WTC11 (cell line): Measurements from ENCODE around the gene LDLRAD2. TPM values are rescaled to one million over a fixed set of nuclear protein-coding genes. Genes with fewer than 3 reads are reported as not detected.

Experiments
- ATAC-seq: fragments of 200-7000 bp; cut with Tn5 transposase; 2 replicates; pipeline ENCODE4 v1.10.0; 2021; ENCODE audit warnings: mild to moderate bottlenecking, moderate library complexity
- CTCF ChIA-PET: fragments of 300-600 bp; sonication (Branson Sonifier 250); formaldehyde crosslinking; loops from one replicate; lab custom pipeline; 2021; ENCODE audit warnings: antibody characterized with exemption; lab: Charles Lee
- POLR2A ChIA-PET: fragments of 350-600 bp; sonication (Branson Sonifier 250); formaldehyde crosslinking; loops from one replicate; lab custom pipeline; 2021; ENCODE audit warnings: antibody characterized with exemption; lab: Charles Lee
- DNase-seq: peaks from one replicate; pipeline ENCODE4 v3.0.0; 2021; ENCODE audit warnings: low spot score
- H3K27ac Mint-ChIP-seq: 2 replicates; pipeline ENCODE4 v1.8.0; 2021; ENCODE audit warnings: mixed read lengths
- H3K27me3 Mint-ChIP-seq: 2 replicates; pipeline ENCODE4 v1.8.0; 2021; ENCODE audit warnings: low read depth, mild to moderate bottlenecking, moderate library complexity, mixed read lengths
- H3K36me3 Mint-ChIP-seq: 2 replicates; pipeline ENCODE4 v1.8.0; 2021; ENCODE audit warnings: mixed read lengths
- H3K4me1 Mint-ChIP-seq: 2 replicates; pipeline ENCODE4 v1.8.0; 2022; ENCODE audit warnings: mixed read lengths
- H3K4me3 Mint-ChIP-seq: 2 replicates; pipeline ENCODE4 v1.8.0; 2021; ENCODE audit warnings: mild to moderate bottlenecking, moderate library complexity, mixed read lengths
- H3K9me3 Mint-ChIP-seq: 2 replicates; pipeline ENCODE4 v1.8.0; 2021; ENCODE audit warnings: mixed read lengths
- ATF6 ChIP-seq: sonication (generic); formaldehyde crosslinking; IDR thresholded peaks from 2 replicates; pipeline ENCODE4 v1.8.1; 2023; ENCODE audit warnings: mild to moderate bottlenecking, missing genetic modification reagents
- CREB1 ChIP-seq: sonication (generic); formaldehyde crosslinking; IDR thresholded peaks from 2 replicates; pipeline ENCODE4 v1.8.0; 2023; ENCODE audit warnings: mild to moderate bottlenecking, missing genetic modification reagents
- CREM ChIP-seq: sonication (generic); formaldehyde crosslinking; IDR thresholded peaks from 2 replicates; pipeline ENCODE4 v1.8.1; 2022; ENCODE audit warnings: mild to moderate bottlenecking, missing genetic modification reagents, moderate library complexity
- ESRRA ChIP-seq: sonication (generic); formaldehyde crosslinking; IDR thresholded peaks from 2 replicates; pipeline ENCODE4 v1.8.1; 2022; ENCODE audit warnings: mild to moderate bottlenecking, missing genetic modification reagents, borderline replicate concordance
- ETV6 ChIP-seq: sonication (generic); formaldehyde crosslinking; IDR thresholded peaks from 2 replicates; pipeline ENCODE4 v1.8.1; 2022; ENCODE audit warnings: mild to moderate bottlenecking, missing genetic modification reagents
- FOXK1 ChIP-seq: sonication (generic); formaldehyde crosslinking; IDR thresholded peaks from 2 replicates; pipeline ENCODE4 v1.8.0; 2022; ENCODE audit warnings: mild to moderate bottlenecking, moderate library complexity, missing genetic modification reagents
- GRHL2 ChIP-seq: fragments of 250-450 bp; sonication (Bioruptor Pico); IDR thresholded peaks from 2 replicates; pipeline ENCODE4 v1.8.0; 2022; ENCODE audit warnings: mild to moderate bottlenecking, moderate library complexity; ENCODE audit not compliant: insufficient replicate concordance, severe bottlenecking
- HMGA2 ChIP-seq: fragments of 250-450 bp; sonication (Bioruptor Pico); IDR thresholded peaks from 2 replicates; pipeline ENCODE4 v1.4.0; 2021; ENCODE audit warnings: mild to moderate bottlenecking, moderate library complexity
- IRF2 ChIP-seq: sonication (generic); formaldehyde crosslinking; IDR thresholded peaks from 2 replicates; pipeline ENCODE4 v1.8.0; 2022; ENCODE audit warnings: low read depth, missing genetic modification reagents, borderline replicate concordance
- KAT7 ChIP-seq: sonication (generic); formaldehyde crosslinking; IDR thresholded peaks from 2 replicates; pipeline ENCODE4 v1.8.1; 2023; ENCODE audit warnings: missing genetic modification reagents, mild to moderate bottlenecking, borderline replicate concordance
- MXD4 ChIP-seq: fragments of 250-450 bp; sonication (Bioruptor Pico); IDR thresholded peaks from 2 replicates; pipeline ENCODE4 v1.8.0; 2021; ENCODE audit warnings: mild to moderate bottlenecking, moderate library complexity, borderline replicate concordance
- NFE2L1 ChIP-seq: sonication (generic); formaldehyde crosslinking; IDR thresholded peaks from 2 replicates; pipeline ENCODE4 v1.8.1; 2023; ENCODE audit warnings: missing genetic modification reagents
- NR1H2 ChIP-seq: sonication (generic); formaldehyde crosslinking; IDR thresholded peaks from 2 replicates; pipeline ENCODE4 v1.9.0; 2021; ENCODE audit warnings: mild to moderate bottlenecking, moderate library complexity, missing genetic modification reagents
- PRRX2 ChIP-seq: fragments of 250-450 bp; sonication (Bioruptor Pico); IDR thresholded peaks from 2 replicates; pipeline ENCODE4 v1.8.0; 2021; ENCODE audit warnings: mild to moderate bottlenecking
- RELA ChIP-seq: sonication (generic); formaldehyde crosslinking; IDR thresholded peaks from 2 replicates; pipeline ENCODE4 v1.8.1; 2022; ENCODE audit warnings: missing genetic modification reagents, mild to moderate bottlenecking, borderline replicate concordance
- RORB ChIP-seq: fragments of 250-450 bp; sonication (Bioruptor Pico); IDR thresholded peaks from 2 replicates; pipeline ENCODE4 v1.9.0; 2021; ENCODE audit warnings: mild to moderate bottlenecking
- SOX15 ChIP-seq: fragments of 250-450 bp; sonication (Bioruptor Pico); IDR thresholded peaks from 2 replicates; pipeline ENCODE4 v1.9.0; 2021; ENCODE audit warnings: mild to moderate bottlenecking
- USF1 ChIP-seq: sonication (generic); formaldehyde crosslinking; IDR thresholded peaks from 2 replicates; pipeline ENCODE4 v1.8.0; 2022; ENCODE audit warnings: mild to moderate bottlenecking, missing genetic modification reagents
- ZBTB21 ChIP-seq: sonication (generic); formaldehyde crosslinking; IDR thresholded peaks from 2 replicates; pipeline ENCODE4 v1.8.1; 2023; ENCODE audit warnings: mild to moderate bottlenecking, missing genetic modification reagents, borderline replicate concordance
- ZNF121 ChIP-seq: sonication (generic); formaldehyde crosslinking; IDR thresholded peaks from 2 replicates; pipeline ENCODE4 v1.8.0; 2023; ENCODE audit warnings: missing genetic modification reagents
- ZNF219 ChIP-seq: sonication (generic); formaldehyde crosslinking; IDR thresholded peaks from 2 replicates; pipeline ENCODE4 v1.8.0; 2023; ENCODE audit warnings: missing genetic modification reagents, mild to moderate bottlenecking, borderline replicate concordance
- ZNF263 ChIP-seq: sonication (generic); formaldehyde crosslinking; IDR thresholded peaks from 2 replicates; pipeline ENCODE4 v1.8.1; 2022; ENCODE audit warnings: low read depth, mild to moderate bottlenecking, moderate library complexity, missing genetic modification reagents
- ZNF317 ChIP-seq: sonication (generic); formaldehyde crosslinking; IDR thresholded peaks from 2 replicates; pipeline ENCODE4 v1.8.1; 2023; ENCODE audit warnings: low read depth, mild to moderate bottlenecking, moderate library complexity, missing genetic modification reagents, borderline replicate concordance
- ZNF423 ChIP-seq: fragments of 250-450 bp; sonication (Bioruptor Pico); IDR thresholded peaks from 2 replicates; pipeline ENCODE4 v2.1.2; 2022; ENCODE audit warnings: mild to moderate bottlenecking, moderate library complexity
- ZNF512 ChIP-seq: sonication (generic); formaldehyde crosslinking; IDR thresholded peaks from 2 replicates; pipeline ENCODE4 v1.8.1; 2022; ENCODE audit warnings: missing genetic modification reagents, borderline replicate concordance
- ZNF671 ChIP-seq: fragments of 250-450 bp; sonication (Bioruptor Pico); IDR thresholded peaks from 2 replicates; pipeline ENCODE4 v1.8.0; 2021; ENCODE audit warnings: mild to moderate bottlenecking
- total RNA-seq: library from RNA; stranded (reverse); gene quantifications from 3 replicates; pipeline ENCODE4 v1.2.3, GENCODE V29; 2021

LDLRAD2 gene
- total RNA-seq, 1 experiment from 2014 or later: 0.63 TPM

- POLR2A ChIA-PET: no interaction called here
These were observed 25.4 kb downstream of the LDLRAD2 start for GRCh38 chr1:21837476-21837875.

DNA sequence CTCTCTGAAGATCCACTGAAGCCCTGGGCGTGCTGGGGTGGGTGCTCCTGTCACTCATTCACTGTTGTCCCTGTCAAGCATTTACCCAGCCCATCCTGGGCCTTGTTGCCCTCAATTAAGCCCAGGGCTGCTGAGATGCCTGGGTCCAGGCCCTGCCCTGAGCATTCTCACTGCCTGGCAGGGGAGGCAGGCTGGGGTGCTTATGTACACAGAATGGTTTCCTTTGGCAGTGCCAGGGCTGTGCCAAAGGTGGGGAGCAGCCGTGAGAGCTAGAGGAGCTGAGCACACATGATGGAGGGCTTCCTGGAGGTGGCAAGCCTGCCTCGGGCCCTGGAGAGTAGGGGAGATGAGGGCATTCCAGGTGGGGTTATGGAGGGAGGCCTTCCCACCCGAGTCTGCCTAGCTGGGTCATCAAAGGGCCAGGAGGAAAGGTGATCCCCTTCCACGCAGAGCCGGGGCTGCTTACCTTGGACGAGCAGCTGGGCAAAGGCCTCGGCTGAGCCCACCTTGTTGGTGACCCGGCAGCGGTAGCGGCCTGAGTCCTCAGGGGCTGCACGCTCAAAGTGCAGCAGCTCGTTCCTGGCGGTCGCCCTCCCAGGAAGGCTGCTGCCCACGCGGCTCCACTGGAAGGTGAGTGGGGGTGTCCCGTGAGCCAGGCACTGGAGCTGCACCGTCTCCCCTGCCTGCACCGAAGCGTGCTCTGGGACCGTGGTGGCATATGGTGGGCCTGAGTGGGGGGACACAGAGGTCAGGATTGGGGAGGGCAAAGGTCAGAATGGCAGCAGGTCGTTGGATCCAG lies 26.5 kb downstream of the LDLRAD2 start:
- peaks cover 18% of the 10 kb centered on the region for H3K9me3 Mint-ChIP-seq
- H3K27ac Mint-ChIP-seq: 0 out of 2 replicates have a peak overlapping the region, but pooled peaks have one; percentile 76
- peaks cover 59% of the 10 kb centered on the region for H3K36me3 Mint-ChIP-seq
- no peak for TF ChIP-seq RELA (CRISPR knock-in tag)
- no peak for TF ChIP-seq NR1H2
- no peak for TF ChIP-seq RORB (CRISPR knock-in tag)
- no peak for TF ChIP-seq ZBTB21 (CRISPR knock-in tag)
- no peak for TF ChIP-seq KAT7 (CRISPR knock-in tag)
- no peak for TF ChIP-seq IRF2 (CRISPR knock-in tag)
- no peak for TF ChIP-seq ZNF423
- TF ChIP-seq FOXK1 (CRISPR knock-in tag): no peak
- no peak for TF ChIP-seq ZNF219 (CRISPR knock-in tag)
- TF ChIP-seq NFE2L1 (CRISPR knock-in tag): no peak
- no peak for TF ChIP-seq HMGA2 (CRISPR knock-in tag)
- TF ChIP-seq, all 79 proteins: peak for 0
- ChIA-PET CTCF (interaction anchor here (1.1 kb wide), 1 partner anchor 125 kb away, joined by 3 read pairs; no protein-coding TSS in a partner anchor), POLR2A (interaction anchor here (0.6 kb wide), 1 partner anchor 405 kb away, joined by 4 read pairs; no protein-coding TSS in a partner anchor)
- no peaks in the 10 kb centered on the region for H3K4me1 Mint-ChIP-seq
- DNase-seq: no peak
- no peaks in the 10 kb centered on the region for H3K27me3 Mint-ChIP-seq
- ATAC-seq: no peak
- no peak overlapping the region for H3K4me3 Mint-ChIP-seq

More at GRCh38 chr1:21837476-21837875, 25.4 kb downstream of the LDLRAD2 start:
- peaks cover 19% of the 10 kb centered on the region for H3K9me3 Mint-ChIP-seq
- no peaks in the 10 kb centered on the region for H3K27me3 Mint-ChIP-seq
- H3K27ac Mint-ChIP-seq: no peak overlapping the region
- peaks cover 63% of the 10 kb centered on the region for H3K36me3 Mint-ChIP-seq
- H3K4me3 Mint-ChIP-seq: no peak overlapping the region
- ATAC-seq (no peak), DNase-seq (no peak)
- CTCF ChIA-PET: interaction anchor here (0.7 kb wide), 1 partner anchor 166 kb away, joined by 6 read pairs; no protein-coding TSS in a partner anchor
- no peak for TF ChIP-seq ESRRA (CRISPR knock-in tag)
- TF ChIP-seq CREM (CRISPR knock-in tag): no peak
- TF ChIP-seq FOXK1 (CRISPR knock-in tag): no peak
- TF ChIP-seq CREB1 (CRISPR knock-in tag): no peak
- no peak for TF ChIP-seq MXD4 (CRISPR knock-in tag)
- H3K4me1 Mint-ChIP-seq: no peaks in the 10 kb centered on the region

- no peaks in the 10 kb centered on the region for H3K27me3 Mint-ChIP-seq
- no peak overlapping the region for H3K4me3 Mint-ChIP-seq
- no peaks in the 10 kb centered on the region for H3K4me1 Mint-ChIP-seq
- peaks cover 9% of the 10 kb centered on the region for H3K9me3 Mint-ChIP-seq
- TF ChIP-seq ZNF219 (CRISPR knock-in tag) (no peak), SOX15 (CRISPR knock-in tag) (no peak), ZNF121 (no peak), PRRX2 (CRISPR knock-in tag) (no peak), ZNF512 (CRISPR knock-in tag) (no peak), GRHL2 (CRISPR knock-in tag) (no peak), USF1 (CRISPR knock-in tag) (no peak), ESRRA (CRISPR knock-in tag) (no peak), ZNF263 (no peak), NFE2L1 (CRISPR knock-in tag) (no peak), FOXK1 (CRISPR knock-in tag) (no peak), ZNF317 (CRISPR knock-in tag) (no peak), ZNF671 (no peak), ATF6 (CRISPR knock-in tag) (no peak), ETV6 (CRISPR knock-in tag) (no peak), CREB1 (CRISPR knock-in tag) (no peak)
- H3K36me3 Mint-ChIP-seq: peaks cover 55% of the 10 kb centered on the region
- H3K27ac Mint-ChIP-seq: no peak overlapping the region
- POLR2A ChIA-PET: no interaction called here
- CTCF ChIA-PET: interaction anchor here (1.1 kb wide), 1 partner anchor 124 kb away, joined by 3 read pairs; no protein-coding TSS in a partner anchor
- ATAC-seq (no peak), DNase-seq (no peak)
These were observed 27.4 kb downstream of the LDLRAD2 start for GRCh38 chr1:21839337-21840037.
